ENCODE data around the gene PHF14.
"Not testable (repeated sequence)": the region's sequence is repeated elsewhere in the genome, so short reads cannot be mapped to it uniquely, and the experiment has no call there.

PHF14 gene, protein sequence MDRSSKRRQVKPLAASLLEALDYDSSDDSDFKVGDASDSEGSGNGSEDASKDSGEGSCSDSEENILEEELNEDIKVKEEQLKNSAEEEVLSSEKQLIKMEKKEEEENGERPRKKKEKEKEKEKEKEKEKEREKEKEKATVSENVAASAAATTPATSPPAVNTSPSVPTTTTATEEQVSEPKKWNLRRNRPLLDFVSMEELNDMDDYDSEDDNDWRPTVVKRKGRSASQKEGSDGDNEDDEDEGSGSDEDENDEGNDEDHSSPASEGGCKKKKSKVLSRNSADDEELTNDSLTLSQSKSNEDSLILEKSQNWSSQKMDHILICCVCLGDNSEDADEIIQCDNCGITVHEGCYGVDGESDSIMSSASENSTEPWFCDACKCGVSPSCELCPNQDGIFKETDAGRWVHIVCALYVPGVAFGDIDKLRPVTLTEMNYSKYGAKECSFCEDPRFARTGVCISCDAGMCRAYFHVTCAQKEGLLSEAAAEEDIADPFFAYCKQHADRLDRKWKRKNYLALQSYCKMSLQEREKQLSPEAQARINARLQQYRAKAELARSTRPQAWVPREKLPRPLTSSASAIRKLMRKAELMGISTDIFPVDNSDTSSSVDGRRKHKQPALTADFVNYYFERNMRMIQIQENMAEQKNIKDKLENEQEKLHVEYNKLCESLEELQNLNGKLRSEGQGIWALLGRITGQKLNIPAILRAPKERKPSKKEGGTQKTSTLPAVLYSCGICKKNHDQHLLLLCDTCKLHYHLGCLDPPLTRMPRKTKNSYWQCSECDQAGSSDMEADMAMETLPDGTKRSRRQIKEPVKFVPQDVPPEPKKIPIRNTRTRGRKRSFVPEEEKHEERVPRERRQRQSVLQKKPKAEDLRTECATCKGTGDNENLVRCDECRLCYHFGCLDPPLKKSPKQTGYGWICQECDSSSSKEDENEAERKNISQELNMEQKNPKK

DNA sequence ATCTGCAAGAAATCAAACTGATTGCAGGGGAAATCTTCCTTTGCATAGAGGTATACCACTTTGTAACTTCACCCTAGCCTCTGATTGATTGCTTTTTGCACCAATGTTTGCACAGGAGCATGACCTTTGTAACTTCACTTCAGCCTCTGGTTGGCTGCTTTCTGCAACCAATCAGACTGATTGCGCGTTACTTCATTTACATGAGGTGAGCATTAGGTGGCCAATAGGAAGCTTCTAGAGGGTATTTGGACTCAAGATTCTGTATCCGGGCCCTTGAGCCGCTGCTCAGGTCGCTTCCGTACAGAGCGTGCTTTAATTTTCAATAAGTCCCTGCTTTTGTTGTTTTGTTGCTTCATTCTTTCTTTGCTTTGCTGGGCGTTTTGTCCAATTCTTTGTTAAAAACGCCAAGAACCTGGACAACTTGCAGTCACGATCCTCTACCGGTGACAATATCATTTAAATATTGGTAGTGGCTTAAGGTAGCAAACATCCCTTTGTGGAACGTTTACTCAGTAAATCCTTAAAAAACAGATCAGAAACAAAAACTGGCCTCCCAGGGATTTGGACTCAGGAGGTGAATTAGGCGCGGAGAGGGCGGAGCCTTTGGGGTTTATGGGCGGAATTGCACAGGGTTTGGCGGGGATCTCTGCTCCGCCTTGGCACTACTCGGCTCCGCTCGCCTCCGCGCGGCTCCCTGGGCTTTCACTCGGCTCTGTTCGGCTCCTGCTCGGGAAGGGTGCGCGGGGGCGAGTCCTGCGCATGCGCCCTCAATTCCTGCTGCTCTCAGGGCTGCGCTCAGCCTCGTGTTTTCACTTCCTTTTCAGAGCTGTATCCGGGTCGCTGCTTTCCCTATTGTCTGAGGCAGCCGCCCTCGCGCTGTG, at the start of gene PHF14:
Gene PHF14, plus strand, starts transcription at position 812 of the 881 bp plus-strand sequence. CDS start 452 bp downstream, outside the sequence.
- peak; percentile 100 for DNase-seq

DNA sequence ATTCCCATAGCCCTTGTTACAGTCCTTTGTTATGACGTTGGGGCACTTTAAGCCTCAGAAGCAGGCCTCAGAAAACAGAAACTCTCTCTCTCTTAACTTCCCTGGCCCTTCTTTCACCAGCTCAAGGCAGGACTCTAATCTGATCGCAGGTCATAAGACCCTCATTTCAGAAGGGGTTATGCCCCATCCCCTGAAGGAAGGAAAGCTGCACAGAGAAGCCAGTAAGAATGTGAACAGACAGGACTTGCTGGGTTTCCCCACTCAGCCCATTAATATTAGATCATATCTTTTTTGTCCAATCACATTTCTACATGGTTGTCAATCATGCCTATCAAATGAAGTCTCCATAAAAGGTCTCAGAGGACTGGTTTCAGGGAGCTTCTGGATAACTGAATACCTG, 49.3 kb upstream of the PHF14 start:
- DNase-seq = no peak

DNA sequence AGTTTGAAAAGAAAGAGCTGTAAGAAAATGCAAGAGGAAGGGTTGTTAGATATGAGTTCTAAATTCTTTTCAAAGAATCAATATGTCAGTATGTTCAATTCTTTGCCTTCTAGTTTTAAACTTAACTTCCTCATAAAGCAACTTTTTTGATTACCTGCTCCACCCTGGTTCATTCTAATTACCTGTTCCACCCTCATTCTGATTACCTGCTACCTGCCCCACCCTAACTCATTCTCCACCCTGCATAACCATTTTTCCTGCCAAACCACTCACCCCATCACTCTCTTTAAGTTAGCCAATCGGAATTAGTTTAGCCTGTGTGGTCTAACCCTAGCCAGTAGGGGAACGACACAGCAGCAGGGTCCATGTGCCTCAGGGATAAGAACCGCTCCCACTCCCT, 45.5 kb upstream of the PHF14 start:
- DNase-seq = not testable (repeated sequence)

DNA sequence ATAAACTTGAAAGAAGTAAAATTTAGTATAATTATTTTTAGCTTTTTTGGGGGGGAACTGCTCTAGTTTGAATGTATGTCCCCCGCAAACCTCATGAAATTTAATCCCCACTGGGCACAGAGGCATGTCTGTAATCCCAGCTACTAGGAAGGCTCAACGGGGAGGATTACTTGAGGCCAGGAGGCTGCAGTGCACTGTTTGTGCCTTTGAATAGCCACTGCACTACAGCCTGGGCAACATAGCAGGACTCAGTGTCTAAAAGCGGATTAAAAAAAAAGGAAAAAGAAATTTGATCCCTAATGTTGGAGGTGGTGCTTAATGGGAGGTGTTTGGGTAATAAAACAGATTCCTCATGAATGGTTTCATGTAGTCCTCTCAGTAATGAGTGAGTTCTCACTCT, 43.1 kb upstream of the PHF14 start:
- DNase-seq = no peak

DNA sequence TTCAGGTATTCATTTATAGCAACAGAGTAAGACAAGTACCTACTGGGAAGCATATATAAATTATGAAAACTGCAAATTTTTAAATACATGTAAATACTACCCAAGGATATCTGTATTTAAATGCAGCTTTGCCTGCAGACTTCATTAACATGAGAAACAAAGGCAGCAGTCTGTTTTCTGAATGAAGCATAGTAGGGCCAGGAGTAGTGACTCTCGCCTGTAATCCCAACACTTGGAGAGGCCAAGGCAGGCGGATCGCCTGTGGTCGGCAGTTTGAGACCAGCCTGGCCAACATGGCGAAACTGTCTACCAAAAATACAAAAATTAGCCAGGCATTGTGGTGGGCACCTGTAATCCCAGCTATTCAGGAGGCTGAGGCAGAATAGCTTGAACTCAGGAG, 42.5 kb upstream of the PHF14 start:
- DNase-seq = no peak

DNA sequence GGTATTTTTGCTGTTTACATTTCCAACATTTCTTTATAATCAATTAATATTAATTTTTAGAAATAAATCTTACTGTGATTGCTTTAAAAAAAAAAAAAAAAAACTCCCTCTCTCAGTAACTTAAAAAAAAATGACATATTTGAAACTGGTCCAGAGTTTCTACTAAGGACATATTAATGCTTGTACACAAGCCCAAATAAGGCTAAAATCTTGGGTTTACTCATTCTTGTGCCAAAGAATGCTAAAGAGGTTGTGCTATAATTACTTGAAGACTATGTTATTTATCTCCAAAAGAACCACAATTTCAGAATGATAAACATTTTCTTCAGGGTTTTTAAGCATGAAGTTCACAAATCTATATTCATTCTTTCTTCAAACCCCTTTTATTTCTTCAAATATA, 39.4 kb upstream of the PHF14 start:
- no peak for DNase-seq

DNA sequence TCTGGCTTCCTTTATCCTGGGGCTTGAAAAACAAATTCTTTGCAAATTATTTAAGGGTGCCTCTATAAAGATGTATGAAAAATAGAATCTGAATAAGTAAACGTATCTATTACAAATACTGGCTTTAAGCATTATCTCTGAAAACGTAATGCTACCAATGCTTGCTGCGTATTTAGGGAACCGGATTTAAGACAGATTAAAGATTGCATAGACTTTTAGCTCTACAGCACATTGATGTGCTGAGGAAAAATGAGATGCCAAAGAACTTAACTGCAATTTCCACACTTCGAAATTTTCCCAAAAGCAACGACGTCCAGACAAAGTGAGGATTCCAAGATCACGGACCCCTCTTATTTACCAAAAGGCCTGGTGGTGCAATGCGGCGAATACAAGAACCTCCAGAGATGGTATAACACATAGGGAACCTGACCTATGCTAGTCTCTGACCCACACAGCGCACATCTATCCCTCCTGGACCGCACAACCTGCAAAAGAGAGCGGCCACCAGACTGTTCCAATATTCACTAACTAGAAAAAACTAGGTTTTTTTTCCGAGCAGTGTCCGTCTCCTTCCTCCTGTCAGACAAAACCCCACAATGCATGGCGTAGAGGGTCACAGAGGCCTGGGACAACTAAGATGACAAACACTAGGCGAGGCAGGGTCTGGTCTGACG, 34.3 kb upstream of the PHF14 start:
- DNase-seq = no peak

DNA sequence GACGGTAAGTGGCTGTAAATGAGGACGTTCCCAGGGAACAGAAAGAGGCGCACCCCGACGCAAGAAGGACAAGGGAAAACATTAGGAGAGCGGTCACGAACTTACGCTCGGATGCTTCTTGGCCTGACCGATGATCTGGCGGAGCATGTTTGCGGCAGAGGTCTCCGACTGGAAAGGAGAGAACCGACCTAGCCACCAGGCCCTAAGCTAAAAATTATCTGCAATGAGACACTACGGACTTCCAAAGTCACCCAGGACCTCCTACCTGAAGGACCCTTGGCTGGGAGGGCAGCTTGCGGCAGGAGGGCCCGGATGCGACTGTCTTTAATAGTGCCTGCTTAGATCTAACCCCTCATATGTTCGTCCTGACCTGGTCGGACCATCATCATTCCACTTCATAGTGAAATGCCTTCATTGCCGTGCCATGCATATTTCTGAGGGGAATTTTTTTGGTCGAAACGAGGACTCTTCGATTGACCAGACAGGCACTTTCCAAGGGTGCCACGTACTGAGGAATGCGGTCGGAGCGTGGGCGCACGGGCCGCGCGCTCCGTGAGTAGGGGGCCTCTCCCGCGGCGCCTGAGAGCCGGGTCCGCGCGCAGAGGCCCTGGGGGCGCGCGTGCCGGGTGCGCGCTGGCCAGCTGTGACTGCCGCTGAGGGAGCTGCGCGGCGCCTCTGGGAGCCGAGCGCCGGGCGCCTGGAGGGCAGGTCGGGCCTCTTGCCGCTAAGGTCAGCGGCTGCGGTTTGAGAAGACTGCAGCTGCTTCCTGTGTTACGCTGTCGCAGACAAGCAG, 33.6 kb upstream of the PHF14 start:
- peak; percentile 100 for DNase-seq

DNA sequence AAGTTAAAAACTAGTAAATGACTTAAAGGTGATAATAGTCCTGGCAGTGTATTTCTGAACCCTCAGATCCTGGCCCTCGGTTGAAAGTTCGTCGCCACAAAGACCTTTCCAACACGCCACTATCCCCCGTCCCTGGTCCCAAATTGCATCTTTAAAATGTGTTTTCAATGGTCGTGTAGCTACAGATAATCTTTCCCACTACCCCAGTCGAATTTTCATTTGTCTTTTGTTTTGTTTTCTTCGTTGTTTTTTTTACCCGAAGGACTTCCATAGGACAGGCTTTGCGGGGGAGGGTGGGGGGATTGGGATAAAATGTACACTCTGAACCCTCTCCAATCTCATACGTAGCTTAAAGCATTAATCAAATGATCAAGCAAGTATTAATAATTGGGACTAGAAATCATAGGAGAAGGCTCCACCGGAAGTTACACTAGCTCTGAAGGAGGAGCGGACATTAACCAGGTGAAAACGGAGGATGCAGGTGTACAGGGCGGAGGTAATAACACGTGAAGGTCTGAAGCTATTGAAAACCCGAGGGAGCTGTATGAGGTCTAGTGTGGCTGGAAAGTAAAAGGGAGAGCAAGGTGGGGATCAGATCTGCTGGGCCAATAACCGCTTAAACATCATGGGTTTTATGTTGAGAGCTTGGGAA, 32.8 kb upstream of the PHF14 start:
- DNase-seq = peak; percentile 63

DNA sequence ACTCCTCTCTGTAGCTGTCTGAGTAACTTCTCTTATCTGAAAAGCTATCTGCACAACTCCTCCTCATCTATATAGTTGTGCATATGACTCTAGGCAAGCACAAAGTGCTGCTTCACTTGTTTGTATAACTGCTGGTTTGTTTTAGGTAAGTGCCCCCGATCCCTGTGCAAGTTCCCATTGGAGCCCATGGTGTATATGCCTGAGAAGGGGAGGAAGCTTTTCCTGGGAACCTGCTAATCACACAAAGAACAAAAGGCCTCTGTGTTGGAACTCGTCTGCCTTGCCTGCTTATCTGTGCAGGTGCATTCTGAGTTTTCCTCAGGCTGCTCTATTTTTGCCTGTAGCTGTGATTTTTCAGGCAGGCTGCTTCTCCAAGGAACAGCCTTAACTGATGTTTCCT, 23.2 kb upstream of the PHF14 start:
- no peak for DNase-seq

DNA sequence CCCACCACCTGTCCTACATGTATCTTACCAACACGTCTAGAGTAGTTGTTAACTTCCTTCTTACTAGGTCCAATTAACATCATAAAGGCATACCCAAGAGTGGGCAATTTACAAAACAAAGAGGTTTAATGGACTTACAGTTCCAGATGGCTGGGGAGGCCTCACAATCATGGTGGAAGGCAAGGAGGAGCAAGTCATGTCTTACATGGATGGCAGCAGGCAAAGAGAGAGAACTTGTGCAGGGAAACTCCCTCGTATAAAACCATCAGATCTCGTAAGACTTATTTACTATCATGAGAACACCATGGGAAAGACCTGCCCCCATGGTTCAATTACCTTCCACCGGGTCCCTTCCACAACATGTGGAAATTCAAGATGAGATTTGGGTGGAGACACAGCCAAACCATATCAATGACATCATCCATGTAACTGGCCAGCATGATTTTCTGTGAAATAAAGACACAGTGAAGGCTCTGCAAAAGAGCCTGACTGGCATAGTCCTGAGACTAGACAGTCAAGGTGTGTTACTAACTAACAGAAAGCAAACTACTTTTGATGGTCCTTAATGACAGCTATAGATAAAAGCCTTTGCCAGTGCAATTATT, 22.6 kb upstream of the PHF14 start:
- DNase-seq = not testable (repeated sequence)

DNA sequence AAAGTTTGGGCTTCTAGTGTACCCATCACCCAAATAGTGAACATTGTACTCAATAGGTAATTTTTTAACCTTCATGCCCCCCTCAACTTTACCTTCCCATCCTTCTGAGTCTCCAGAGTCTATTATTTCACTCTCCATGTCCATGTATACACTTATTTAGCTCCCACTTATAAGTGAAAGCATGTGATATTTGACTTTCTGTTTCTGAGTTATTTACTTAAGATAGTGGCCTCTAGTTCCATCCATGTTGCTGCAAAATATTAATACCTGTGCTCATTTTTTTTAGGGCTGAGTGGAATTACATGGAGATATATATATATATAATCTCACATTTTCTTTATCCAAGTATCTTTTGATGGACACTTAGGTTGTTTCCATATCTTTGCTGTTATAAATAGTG, 21.1 kb upstream of the PHF14 start:
- no peak for DNase-seq

DNA sequence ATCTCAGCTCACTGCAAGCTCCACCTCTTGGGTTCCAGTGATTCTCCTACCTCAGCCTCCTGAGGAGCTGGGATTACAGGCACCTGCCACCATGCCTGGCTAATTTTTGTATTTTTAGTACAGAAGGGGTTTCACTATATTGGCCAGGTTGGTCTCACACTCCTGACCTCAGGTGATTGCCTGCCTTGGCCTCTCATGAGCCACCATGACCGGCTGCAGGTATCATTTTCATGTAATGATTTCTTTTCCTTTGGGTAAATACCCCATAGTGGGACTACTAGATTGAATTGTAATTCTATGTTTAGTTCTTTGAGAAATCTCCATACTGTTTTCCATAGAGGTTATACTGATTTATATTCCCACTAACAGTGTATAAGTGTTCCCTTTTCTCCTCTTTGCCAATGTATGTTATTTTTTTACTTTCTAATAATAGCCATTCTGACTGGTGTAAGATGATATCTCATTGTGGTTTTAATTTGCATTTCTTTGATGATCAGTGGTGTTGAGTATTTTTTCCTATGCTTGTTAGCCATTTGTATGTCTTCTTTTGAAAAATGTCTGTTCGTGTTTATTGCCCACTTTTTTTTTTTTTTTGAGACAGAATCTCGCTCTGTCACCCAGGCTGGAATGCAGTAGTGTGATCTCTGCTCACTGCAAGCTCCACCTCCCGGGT, 20.5 kb upstream of the PHF14 start:
- DNase-seq = not testable (repeated sequence)

DNA sequence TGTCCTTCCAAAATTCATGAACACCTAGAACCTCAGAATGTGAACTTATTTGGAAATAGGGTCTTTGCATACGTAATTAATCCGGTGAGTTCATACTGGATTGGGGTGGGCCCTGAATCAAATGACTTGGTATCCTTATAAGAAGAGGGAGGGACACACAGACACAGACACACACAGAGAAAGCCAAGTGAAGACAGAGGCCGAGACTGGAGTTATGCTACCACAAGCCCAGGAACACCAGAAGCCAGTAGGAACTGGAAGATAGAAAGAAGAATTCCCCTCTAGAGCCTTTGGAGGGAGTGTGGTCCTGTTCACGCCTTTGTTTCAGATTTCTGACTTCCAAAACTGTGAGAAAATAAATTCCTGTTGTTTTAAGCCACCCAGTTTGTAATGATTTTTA, 17.1 kb upstream of the PHF14 start:
- no peak for DNase-seq

DNA sequence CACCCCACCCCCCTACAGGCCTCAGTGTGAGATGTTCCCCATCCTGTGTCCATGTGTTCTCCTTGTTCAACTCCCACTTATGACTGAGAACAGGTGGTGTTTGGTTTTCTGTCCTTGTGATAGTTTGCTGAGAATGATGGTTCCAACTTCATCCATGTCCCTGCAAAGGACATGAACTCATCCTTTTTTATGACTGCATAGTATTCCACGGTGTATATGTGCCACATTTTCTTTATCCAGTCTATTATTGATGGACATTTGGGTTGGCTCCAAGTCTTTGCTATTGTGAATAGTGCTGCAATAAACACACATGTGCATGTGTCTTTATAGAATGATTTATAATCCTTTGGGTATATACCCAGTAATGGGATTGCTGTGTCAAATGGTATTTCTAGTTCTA, 13.4 kb upstream of the PHF14 start:
- not testable (repeated sequence) for DNase-seq

DNA sequence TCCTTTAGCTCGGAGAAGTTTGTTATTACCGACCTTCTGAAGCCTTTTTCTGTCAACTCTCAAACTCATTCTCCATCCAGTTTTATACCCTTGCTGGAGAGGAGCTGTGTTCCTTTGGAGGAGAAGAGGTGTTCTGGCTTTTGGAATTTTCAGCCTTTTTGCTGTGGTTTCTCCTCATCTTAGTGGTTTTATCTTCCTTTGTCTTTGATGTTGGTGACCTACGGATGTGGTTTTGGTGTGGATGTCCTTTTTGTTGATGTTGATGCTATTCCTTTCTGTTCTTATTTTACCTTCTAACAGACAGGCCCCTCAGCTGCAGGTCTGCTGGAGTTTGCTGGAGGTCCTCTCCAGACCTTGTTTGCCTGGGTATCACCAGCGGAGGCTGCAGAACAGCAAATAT, 8.7 kb upstream of the PHF14 start:
- not testable (repeated sequence) for DNase-seq

DNA sequence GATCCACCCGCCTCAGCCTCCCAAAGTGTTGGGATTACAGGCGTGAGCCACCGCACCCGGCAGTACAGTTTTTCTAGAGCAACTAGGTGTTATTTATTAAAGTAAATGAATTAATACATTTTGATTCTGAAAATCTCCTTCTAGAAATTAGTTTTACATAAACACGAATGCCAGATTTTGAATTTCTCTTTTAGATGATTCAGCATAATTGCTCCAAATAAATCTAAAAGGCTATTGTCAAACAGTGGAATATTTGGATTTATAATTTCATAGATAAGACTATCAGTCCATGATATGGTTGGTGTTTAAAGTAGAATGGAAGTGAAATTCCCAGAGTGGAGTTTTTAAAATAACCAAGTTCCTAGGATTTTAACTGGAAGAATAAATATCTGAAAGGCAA, 1.5 kb upstream of the PHF14 start:
- DNase-seq = no peak

DNA sequence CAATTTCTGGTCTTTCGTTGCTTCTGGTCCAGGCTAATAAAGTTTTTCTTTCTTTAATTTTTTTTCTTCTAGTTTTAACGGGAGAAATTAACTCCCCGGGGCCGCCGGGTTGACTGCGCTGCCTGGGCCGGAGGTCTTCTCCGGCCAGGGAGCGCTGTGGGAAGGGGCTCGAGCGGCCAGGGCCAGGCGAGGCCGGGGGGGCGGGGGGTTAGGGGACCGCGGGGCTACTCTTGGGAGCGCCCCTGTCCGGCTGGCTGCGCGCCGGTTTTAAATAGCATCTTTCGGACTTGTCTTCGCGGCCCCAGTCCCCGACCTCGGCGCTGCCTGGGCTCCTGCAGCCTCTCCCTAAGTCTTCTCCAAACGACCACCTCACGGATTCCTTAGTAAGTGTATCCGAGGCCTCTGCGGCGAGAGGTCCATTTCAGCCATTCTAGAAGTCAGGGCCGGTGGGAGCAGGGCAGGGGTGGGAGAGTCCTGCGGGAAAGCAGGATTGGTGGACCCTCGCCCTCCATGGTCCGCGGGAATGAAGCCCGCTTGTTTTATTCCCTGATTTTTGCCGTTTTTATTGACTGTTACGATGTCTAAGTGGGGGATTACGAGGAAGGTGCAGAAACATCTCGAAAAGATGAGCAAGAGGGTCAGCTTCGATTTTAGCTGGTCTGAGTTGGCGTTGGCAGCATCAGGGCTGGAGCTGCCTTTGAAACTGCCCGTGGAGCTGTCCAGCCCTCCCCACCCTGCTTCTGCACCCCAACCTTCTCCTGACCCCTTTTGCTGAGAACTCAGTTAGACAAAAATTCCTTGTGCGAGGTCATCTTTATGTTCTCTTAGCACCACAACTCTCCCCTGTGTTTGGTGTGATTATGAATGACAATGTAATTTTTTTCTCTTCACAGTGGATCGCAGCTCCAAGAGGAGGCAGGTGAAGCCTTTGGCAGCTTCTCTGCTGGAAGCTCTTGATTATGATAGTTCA, 555 bp downstream of the PHF14 start:
- peak; percentile 76 for DNase-seq

DNA sequence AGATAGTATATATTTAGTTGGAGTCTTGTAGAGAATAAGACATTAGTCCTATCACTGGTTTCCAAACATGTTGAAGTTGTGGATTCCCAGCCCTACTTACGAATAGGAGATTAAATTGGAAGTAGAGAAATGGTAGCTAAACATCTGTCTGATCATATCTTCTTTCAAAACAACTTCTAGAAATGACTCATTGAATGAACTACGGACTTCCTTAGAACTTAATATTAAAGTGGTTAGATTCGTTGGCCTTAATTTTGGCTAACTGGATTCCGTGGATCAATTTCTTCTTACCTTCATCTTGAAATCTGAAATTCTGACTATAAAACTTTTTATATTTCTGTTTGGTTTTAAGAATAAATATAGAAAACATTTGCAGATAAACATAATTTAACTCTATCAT, 3.4 kb downstream of the PHF14 start:
- no peak for DNase-seq

All from NCI-H1092 treated with DMSO at 0.1 percent for 48 hours (cell line).